Measurements from ENCODE around the gene UNC79.

DNA sequence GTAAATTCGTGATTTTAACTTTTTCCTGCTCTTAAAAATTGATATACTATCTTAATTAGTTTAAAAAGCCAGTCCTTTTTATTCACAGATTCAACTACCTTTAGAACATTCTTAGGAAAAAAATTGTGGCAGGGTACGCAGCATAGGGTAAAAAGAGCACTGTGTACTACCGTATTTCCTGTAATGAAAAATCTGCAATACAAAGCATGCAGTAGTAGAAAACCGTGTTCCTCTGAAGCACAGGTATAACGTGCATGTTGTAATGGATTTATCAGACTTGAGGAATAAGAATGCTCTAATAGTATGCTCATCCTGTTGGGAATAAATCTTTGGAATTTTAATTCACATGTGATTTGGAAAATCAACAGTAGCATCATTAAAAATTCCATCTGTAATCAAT is 140.5 kb downstream of the UNC79 start:
- TF ChIP-seq, protein P1, sequence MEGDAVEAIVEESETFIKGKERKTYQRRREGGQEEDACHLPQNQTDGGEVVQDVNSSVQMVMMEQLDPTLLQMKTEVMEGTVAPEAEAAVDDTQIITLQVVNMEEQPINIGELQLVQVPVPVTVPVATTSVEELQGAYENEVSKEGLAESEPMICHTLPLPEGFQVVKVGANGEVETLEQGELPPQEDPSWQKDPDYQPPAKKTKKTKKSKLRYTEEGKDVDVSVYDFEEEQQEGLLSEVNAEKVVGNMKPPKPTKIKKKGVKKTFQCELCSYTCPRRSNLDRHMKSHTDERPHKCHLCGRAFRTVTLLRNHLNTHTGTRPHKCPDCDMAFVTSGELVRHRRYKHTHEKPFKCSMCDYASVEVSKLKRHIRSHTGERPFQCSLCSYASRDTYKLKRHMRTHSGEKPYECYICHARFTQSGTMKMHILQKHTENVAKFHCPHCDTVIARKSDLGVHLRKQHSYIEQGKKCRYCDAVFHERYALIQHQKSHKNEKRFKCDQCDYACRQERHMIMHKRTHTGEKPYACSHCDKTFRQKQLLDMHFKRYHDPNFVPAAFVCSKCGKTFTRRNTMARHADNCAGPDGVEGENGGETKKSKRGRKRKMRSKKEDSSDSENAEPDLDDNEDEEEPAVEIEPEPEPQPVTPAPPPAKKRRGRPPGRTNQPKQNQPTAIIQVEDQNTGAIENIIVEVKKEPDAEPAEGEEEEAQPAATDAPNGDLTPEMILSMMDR (IDR thresholded peaks at IDR 0.05), result no peak
- TF ChIP-seq POLR2AphosphoS5 (IDR thresholded peaks at IDR 0.05) (no peak), EP300 (IDR thresholded peaks at IDR 0.05) (no peak)
